GM21381 (cell line): ENCODE results near the gene RAB11FIP4.
"Not testable (repeated sequence)": the region's sequence is repeated elsewhere in the genome, so short reads cannot be mapped to it uniquely, and the experiment has no call there.

ENCODE experiments used
- ATAC-seq: cut with Tn5 transposase; IDR thresholded peaks from one replicate; pipeline ENCODE4 v1.9.1; 2021; ENCODE audit warnings: mild to moderate bottlenecking, moderate library complexity; ENCODE audit not compliant: unreplicated experiment

Gene RAB11FIP4

DNA sequence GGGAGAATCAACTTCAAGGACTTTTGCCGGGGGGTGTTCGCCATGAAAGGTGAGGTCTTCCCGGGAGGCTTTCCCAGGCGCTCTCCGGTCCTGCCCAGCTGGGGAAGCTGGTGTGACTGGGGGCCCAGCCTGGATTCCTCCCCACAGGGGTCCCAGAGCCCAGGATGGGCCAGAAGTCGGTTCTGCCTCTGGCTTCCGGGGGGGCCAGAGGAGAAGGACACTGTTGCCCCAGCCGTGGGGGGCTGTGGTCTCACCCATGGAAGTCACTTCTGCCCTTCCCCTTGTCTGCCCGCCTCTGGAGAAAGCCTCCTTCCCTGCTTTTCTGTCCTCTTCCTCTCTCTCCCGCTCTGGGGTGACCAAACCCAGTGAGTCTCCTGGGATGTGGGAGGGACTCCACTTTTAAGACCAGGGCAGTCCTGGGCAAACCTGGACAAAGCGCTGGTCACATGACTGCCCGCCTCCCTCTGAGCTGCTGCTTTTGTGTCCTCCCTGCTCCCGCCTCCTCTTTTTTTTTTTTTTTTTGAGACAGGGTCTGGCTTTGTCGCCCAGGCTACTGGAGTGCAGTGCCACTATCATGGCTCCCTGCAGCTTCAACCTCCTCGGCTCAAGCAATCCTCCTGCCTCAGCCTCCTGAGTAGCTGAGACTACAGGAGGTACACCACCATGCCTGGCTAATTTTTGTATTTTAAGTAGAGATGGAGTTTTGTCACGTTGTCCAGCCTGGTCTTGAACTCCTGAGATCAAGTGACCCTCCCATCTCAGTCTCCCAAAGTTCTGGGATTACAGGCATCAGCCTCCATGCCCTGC, 40.6 kb downstream of the RAB11FIP4 start:
- ATAC-seq, result no peak

GRCh38 chr17:31433091-31433790, 41.8 kb downstream of the RAB11FIP4 start:
- ATAC-seq, result no peak

GRCh38 chr17:31433811-31434726, 42.6 kb downstream of the RAB11FIP4 start:
- ATAC-seq, result no peak

GRCh38 chr17:31434727-31435050, 43.2 kb downstream of the RAB11FIP4 start:
- no peak for ATAC-seq

DNA sequence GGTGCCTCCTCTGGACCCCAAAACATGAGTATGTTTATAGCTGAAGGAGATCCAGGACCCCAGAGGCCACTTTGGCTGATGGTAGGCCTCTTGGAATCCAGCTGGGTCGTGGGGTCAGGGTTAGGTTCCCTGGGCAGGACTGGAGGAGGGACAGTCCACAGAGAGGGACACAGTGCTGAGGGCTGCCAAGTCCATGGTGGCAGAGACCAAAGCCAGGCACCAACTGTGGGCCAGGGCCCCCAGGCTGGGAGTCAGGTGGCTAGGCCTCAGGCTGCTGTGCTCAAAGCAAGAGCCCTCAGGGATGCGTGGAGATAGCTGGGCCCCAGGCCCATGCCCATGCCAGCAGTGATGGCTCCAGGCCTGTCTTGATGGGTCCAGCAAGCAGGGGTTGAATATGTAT, 44.1 kb downstream of the RAB11FIP4 start:
- no peak for ATAC-seq

DNA sequence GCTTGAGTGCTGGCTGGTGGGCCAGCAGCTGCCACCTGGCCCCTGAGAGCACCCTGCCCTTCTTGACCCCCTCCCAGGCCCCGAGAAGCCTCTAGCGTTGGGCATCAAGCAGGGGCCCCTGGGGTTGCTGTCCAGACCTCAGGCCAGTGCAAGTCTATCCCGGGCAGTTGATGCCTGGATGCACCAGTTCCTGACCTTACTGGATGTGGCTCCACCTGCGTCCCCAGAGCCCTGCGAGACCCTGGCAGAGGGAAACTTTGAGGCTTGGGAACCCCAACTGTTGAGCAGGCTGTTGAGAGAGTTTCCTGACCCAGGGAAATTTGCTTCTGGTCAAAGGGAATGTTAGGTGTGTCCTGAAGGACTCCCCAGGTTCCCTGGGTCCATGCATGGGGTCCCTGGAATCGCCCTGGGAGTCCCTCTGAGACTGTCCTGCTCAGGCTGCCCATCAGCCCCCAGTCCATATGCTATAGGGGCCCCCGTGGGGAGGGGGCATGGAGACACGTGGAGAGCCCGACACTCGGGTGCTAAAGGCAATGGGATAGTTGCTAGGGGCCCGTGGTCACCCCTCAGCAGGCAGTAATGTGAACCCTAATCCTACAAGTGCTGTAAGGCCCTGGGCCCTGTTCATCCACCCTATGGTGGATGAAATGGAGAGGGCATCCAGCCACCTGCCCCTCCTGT, 46.4 kb downstream of the RAB11FIP4 start:
- no peak for ATAC-seq

GRCh38 chr17:31439716-31440115, 48.2 kb downstream of the RAB11FIP4 start:
- no peak for ATAC-seq

DNA sequence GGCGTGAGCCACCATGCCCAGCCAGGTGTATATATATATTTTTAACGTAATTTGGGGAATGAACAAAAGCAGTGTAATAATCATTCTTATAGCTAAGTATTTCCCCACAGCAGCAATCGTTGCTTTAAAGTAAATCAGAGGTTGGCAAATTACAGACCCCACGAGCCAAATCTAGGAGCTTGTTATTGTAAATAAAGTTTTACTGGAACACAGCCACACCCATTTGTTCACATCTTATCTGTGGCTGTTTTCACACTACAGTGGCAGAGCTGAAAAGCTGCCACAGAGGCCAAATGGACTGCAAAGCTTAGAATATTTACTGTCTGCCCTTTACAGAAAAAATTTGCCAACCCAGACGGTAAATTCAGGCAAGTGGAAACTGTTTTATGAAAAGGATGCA, 50.8 kb downstream of the RAB11FIP4 start:
- ATAC-seq, result no peak

DNA sequence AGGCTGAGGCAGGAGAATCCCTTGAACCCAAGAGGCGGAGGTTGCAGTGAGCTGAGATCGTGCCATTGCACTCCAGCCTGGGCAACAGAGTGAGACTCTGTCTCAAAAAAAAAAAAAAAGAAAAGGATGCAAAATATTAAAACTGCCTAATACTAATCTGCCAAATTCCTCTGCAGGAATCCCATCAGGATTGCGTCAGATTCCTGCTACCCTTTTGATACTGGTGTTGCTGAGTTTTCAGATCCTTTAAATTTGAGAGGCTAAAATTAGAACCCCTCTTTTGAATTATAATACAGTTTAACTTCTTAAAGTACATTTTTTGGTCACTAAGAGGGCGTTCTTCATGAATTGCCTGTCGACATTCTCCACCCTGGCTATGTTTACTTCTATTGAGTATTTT, 51.4 kb downstream of the RAB11FIP4 start:
- not testable (repeated sequence) for ATAC-seq

- no peak for ATAC-seq
Observed at GRCh38 chr17:31443386-31443785, 51.9 kb downstream of the RAB11FIP4 start.

GRCh38 chr17:31444026-31444425, 52.6 kb downstream of the RAB11FIP4 start:
- no peak for ATAC-seq

GRCh38 chr17:31446195-31446967, 54.9 kb downstream of the RAB11FIP4 start:
- no peak for ATAC-seq

- no peak for ATAC-seq
Observed at GRCh38 chr17:31448467-31449077, 57.1 kb downstream of the RAB11FIP4 start.

- ATAC-seq, result no peak
Observed at GRCh38 chr17:31449111-31449510, 57.6 kb downstream of the RAB11FIP4 start.

DNA sequence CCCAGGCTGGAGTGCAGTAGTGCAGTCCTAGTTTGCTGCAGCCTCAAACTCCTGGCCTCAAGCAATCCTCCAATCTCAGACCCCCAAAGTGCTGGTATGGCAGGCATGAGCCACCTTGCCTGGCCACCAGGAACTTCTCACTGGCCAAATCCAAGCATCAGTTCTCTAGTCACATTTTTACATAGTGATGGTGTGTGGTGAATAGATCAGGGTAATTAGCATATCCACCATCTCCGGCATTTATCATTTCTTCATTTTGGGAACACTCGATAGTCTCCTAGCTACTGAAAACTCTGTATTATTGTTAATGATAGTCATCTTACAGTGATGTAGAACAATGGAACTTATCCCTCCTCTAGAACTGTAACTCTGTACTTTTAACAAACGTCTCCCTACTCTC, 58.3 kb downstream of the RAB11FIP4 start:
- no peak for ATAC-seq

GRCh38 chr17:31452101-31452500, 60.6 kb downstream of the RAB11FIP4 start:
- ATAC-seq, result no peak

DNA sequence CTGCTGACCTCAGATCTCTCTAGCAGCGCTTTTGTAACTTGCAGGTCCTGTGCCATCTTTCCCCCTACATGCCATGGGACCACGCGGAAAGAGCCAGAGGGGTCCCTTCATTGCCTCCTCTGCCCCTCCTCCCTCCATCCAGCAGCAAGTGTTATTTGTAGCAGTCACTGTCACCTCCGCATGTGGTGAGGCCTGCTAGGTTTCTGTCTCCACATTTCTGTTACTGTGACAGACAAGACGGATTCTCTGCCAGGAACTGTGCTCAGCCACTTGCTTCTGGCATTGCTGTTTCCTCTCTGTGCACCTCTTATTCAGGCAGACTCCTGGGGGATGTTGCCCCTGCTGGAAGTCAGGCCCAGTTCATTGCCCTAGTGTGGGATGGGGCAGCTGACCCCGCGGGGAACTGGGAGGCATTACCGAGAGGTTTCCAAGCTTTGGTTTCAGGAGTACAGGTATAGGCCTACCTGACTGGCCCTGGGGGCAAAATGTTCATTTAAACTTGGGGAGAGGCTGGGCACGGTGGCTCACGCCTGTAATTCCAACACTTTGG, 61.2 kb downstream of the RAB11FIP4 start:
- ATAC-seq, result no peak

DNA sequence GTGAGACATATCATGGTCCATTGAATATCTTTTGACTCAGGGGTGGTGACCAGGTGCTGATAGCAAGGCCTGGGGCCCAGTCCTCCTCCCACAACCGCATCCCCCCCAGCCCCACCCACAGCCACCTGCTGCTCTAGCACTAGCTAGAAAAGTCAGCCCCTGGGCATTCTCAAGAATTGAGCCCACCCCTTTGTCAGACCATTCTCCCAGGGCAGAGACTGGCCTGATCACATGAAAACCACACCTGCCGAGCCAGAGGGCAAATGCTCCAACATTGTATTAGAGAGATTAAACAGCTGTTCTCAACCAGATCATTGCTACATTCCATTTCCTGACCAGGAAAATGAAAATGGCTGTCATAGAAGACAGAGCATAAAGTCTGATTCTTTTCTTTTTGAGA, 62.4 kb downstream of the RAB11FIP4 start:
- ATAC-seq, result no peak

- no peak for ATAC-seq
Observed at GRCh38 chr17:31456814-31457213, 65.3 kb downstream of the RAB11FIP4 start.
